GM19351 (cell line): ENCODE results near the gene ZNF442.
"Not testable (repeated sequence)": the region's sequence is repeated elsewhere in the genome, so short reads cannot be mapped to it uniquely, and the experiment has no call there.

Experiments
- ATAC-seq: cut with Tn5 transposase; IDR thresholded peaks from one replicate; pipeline ENCODE4 v1.9.1; 2021; ENCODE audit warnings: mild to moderate bottlenecking, moderate library complexity; ENCODE audit not compliant: unreplicated experiment

Gene ZNF442

DNA sequence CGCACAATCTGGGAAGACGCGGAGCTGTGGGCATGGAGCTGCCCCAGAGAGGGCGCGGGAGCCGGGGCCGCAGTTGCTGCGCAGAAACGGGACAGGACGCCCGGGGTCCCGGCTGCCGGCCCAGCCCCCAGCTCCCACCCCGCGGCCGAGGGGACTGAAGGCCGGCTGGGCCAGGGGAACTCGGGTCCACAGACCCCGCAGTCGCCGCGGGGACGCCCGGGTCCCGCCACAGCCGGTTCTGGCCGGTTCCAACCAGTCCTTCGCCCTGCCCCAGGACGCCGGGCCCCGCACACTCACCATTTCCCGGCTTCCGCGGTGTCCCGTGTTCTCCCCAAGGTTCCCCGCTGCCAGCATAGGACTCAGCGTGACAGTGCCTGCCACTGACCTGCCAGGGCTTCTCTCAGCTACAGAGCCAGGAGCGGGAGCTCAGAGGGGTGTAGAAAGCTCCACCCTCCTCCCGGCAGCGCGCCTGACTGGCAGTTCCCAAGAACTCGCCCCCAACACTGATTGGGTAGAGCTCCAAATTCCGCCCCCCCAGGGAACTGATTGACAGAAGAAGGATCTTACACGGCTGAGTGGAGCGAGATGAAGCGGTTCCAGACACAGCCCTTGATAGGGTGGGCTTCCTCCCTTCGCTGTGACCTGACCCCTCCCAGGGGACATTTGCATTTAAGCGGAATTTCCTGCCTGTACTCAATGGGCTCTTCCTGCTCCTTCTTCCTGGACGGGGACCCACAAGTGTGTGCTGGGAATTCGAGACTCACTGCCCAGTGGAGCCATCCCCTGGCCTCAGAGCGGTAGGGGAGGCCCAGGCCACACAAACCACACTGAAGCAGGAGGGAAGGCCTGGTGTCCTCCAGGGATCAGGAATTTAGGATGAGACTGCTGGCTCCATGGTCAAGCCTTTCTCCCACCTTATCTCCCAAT lies at the start of gene ZNF442:
Gene ZNF442 (minus strand): TSS at position 448 of the 927 bp plus-strand sequence. CDS start 2,052 bp downstream, outside the sequence.
- peak; percentile 90 for ATAC-seq

DNA sequence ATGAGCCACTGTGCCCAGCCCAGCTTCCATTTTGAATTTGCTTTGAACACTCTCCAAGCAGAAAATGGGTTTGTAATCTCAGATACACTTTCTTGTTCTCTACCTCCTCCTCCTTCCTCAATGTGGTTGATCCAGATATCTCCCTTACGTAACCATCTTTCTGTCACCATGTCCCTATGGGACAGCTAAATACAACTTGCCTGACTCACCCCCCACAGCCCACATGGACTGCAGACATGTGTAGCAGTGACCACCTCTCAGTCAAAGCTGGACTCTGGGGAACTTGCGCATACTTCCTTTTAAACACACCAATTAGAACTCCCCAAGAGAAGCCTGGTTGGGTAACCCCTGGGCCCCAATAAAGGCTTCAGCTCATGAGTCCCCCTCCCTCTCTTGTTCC lies 46.4 kb upstream of the ZNF442 start:
- no peak for ATAC-seq

- peak; percentile 87 for ATAC-seq
Measured at GRCh38 chr19:12400633-12401502, 35.4 kb upstream of the ZNF442 start, which contains the start of gene ZNF799. Gene ZNF799, minus strand, starts transcription at chr19:12401271. Its CDS starts 201 bp downstream, at chr19:12401070.

DNA sequence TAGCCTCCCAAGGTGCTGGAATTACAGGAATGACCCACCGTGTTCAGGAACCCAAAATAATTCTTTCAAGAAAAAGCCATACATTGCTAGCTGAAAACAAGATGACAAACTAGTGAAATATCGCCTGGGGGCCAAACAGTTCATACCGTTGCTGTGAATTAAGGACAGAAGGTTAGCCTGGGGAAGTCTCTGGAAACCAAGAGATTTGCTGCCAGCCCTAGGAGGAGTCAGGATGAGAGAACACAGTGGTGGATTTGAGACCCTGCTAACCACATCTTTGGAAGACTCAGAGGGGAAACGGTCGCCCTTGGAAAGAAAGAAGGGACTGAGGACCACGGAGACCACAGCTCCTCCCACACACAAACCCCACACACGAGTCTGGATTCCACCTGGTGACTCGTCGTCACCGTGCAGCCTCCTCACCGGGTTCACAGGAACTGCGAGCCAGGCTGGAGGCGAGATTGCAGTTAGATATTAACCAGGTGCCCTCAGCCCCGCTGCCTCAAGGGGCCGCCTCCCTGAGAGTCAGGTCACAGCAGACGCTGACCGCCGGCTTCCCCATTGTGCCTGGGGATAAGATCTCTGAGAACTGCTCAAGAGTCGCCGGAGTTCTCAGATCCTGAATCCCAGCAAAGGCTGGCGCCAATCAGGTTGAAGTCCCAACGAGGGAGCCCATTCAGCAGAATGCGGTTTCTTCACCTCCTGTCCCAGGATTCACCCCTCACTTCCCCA lies 34.6 kb upstream of the ZNF442 start:
- ATAC-seq: not testable (repeated sequence)

DNA sequence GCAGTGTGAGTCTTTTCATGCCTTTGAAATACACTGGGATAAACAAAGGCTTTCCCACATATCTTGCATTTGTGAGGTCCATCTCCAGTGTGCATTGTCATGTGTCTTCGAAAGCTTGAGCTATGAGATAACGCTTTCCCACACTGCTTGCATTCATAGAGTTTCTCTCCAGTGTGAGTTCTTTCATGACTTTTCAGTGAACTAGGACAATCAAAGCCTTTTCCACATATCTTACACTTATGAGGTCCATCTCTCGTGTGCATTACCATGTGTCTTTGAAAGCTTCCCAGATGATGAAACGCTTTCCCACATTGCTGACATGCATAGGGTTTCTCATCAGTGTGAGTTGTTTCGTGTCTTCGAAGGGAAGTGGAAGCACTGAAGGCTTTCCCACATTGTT lies 25.7 kb upstream of the ZNF442 start:
- ATAC-seq: not testable (repeated sequence)

DNA sequence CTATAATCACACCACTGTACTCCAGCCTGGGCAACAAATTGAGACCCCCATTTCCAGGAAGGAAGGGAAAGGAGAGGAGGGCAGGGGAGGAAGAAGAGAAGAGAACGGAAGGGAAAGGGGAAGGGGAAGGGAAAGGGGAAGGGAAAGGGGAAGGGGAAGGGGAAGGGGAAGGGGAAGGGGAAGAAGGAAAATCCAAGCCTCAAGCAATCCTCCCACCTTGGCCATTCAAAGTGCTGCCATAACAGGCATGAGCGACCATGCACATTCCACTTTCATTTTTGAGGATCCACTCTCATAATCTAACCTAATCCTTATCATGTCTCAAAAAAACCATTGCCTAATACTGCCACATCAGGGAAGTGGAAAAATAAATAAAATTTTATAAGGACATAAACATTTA lies 20.9 kb upstream of the ZNF442 start:
- not testable (repeated sequence) for ATAC-seq

GRCh38 chr19:12380444-12380737 lies 14.9 kb upstream of the ZNF442 start:
- no peak for ATAC-seq

GRCh38 chr19:12379732-12380443 lies 14.4 kb upstream of the ZNF442 start:
- no peak for ATAC-seq

DNA sequence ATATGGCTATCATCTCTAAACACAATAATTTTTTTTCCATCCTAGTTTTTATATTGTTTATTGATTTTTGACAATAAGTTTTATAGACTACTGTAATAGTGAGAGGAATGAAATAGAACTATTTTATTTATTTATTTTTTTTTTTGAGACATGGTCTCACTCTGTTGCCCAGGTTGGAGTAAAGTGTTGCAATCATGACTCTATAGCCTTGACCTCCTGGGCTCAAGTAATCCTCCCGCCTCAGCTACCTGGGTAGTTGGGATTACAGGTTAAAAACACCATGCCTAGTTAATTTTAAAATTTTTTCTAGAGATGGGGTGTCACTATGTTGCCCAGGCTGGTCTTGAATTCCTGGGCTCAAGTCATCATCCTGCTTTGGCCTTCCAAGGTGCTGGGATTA lies 8.5 kb upstream of the ZNF442 start:
- no peak for ATAC-seq

GRCh38 chr19:12364391-12365235 lies 870 bp downstream of the ZNF442 start:
- ATAC-seq: no peak

DNA sequence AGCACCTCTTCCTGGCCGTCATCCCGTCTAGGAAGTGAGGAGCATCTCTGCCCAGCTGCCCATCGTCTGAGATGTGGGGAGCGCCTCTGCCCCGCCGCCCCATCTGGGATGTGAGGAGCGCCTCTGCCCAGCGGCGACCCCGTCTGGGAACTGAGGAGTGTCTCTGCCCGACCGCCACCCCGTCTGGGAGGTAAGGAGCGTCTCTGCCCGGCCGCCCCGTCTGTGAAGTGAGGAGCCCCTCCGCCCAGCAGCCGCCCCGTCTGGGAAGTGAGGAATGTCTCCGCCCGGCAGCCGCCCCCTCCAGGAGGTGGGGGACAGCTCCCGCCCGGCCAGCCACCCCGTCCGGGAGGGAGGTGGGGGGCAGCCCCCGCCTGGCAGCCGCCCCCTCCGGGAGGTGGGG lies 3.2 kb downstream of the ZNF442 start:
- not testable (repeated sequence) for ATAC-seq

- ATAC-seq: no peak
Measured at GRCh38 chr19:12353375-12353774, 12.1 kb downstream of the ZNF442 start.

DNA sequence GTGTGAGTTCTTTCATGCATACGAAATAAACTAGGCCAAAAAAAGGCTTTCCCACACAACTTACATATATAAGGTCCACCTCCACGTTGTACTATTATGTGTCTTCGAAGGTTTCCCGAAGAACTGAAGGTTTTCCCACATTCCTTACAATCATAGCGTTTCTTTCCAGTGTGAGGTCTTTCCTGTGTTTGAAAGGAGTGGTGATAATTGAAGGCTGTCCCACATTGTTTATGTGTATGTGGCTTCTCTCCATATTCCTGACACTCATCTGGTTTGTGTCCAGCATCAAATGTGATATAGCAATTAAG lies 14.6 kb downstream of the ZNF442 start:
- ATAC-seq: no peak

DNA sequence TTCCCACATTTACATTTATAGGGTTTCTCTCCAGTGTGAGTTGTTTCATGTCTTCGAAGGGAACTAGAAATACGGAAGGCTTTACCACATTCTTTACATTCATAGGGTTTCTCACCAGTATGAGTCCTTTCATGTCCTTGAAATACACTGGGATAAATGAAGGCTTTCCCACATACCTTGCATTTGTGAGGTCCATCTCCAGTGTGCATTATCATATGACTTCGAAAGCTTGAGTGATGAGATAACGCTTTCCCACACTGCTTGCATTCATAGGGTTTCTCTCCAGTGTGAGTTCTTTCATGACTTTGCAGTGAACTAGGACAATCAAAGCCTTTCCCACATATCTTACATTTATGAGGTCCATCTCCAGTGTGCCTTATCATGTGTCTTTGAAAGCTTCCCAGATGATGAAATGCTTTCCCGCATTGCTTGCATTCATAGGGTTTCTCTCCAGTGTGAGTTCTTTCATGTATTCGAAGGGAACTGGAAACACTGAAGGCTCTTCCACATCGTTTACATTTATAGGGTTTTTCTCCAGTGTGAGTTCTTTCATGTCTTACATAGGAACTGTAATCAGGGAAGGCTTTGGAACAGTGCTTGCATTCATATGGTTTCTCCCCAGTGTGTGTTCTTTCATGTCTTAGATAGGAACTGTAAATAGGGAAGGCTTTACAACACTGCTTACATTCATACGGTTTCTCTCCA lies 15.1 kb downstream of the ZNF442 start:
- ATAC-seq: no peak

GRCh38 chr19:12346896-12347295 lies 18.6 kb downstream of the ZNF442 start:
- ATAC-seq: no peak

DNA sequence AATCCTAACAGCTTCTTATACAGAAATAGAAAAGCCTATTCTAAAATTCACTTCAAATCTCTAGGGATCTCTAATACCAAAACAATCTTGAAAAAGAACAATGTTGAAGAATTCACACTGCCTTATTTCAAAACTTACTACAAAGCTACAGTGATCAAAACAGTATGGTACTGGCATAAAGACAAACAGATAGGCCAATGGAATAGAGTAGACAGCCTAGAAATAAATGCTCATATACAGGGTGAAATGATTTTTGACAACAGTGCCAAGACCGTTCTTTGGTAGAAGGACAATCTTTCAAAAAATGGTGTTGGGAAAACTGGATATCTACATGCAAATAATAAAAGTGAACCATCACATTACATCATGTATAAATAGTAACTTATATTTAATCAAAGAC lies 20.3 kb downstream of the ZNF442 start:
- no peak for ATAC-seq

DNA sequence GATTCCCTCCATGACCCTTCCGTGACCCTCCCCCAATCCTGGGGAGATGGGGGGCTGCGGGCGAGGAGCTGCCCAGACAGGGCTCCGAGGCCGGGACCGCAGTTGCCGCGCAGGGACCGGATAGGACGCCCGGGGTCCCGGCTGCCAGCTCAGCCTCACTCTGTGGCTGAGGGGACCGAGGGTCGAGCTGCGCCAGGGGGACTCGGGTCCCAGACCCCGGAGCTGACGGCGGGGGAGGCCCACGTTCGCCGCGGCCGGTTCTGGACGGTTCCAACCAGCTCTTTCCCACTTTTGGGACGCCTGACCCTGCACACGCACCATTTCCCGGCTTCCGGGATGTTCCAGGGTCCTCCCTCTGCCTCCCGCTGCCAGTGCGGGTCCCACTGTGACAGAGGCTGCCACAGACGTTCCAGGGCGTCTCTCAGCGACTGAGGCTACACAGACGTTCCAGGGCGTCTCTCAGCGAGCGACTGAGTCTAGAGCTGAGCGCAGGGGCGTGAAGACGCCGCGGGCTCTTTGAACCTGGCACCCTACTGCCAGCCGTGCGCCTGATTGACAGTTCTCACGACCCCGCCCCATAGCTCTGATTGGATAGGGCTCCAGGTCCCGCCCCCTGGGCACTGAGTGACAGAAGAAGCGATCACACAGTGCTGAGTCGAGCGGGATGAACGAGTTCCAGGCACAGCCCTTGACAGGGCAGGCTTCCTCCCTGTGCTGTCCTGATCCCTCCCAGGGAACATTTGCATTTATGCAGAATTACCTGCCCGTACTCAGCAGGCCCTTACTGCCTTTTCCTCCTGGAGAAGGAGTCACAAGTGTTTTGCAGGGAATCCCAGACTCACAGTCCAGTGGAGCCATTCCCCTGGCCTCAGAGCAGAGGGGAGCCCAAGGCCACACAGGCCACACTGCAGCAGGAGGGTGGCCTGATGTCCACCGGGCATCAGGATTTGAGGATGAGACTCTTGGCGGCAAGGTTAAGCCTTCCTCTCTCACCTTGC lies 32.0 kb downstream of the ZNF442 start, which contains the start of gene ZNF563:
Gene ZNF563 (minus strand): TSS at position 472 of the 998 bp plus-strand sequence. CDS start 151 bp downstream, at position 321.
- peak; percentile 95 for ATAC-seq
